MM.1S (cell line): ENCODE data around the gene ZFP64.

Experiments used
- EZH2 ChIP-seq: fragments of 300-600 bp; sonication (generic); optimal IDR thresholded peaks from 2 replicates; pipeline ENCODE3; 2017; ENCODE audit warnings: low read depth, mild to moderate bottlenecking, antibody characterized with exemption, low read length, mixed read lengths
- EZH2phosphoT487 ChIP-seq: fragments of 300-600 bp; sonication (generic); IDR thresholded peaks from 2 replicates; pipeline ENCODE4 v1.6.1; 2018; ENCODE audit warnings: antibody characterized with exemption, low read length
- TF ChIP-seq, protein P1 (sequence below): fragments of 300-600 bp; sonication (generic); IDR thresholded peaks from 2 replicates; pipeline ENCODE4 v1.5.1; 2016; ENCODE audit warnings: antibody characterized with exemption, low read length, mixed read lengths

DNA sequence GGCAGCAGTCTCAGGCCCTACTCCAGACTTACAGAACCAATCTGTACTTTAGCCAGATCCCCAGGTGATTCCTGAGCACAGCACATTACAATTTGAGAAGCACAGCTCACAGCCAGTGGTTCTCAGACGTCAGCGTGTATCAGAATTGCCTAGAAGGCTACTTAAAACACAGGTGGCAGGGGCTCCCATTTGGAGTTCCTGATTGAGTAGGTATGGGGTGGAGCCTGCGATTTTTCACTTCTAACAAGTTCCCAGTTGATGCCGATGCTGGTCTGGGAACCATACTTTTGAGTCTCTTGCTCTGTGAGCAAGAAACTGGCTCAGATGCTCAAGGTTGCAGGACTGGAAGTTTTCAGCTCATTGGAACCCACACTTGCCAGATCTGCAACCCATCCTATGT lies 89.5 kb downstream of the ZFP64 start:
- TF ChIP-seq, protein P1, sequence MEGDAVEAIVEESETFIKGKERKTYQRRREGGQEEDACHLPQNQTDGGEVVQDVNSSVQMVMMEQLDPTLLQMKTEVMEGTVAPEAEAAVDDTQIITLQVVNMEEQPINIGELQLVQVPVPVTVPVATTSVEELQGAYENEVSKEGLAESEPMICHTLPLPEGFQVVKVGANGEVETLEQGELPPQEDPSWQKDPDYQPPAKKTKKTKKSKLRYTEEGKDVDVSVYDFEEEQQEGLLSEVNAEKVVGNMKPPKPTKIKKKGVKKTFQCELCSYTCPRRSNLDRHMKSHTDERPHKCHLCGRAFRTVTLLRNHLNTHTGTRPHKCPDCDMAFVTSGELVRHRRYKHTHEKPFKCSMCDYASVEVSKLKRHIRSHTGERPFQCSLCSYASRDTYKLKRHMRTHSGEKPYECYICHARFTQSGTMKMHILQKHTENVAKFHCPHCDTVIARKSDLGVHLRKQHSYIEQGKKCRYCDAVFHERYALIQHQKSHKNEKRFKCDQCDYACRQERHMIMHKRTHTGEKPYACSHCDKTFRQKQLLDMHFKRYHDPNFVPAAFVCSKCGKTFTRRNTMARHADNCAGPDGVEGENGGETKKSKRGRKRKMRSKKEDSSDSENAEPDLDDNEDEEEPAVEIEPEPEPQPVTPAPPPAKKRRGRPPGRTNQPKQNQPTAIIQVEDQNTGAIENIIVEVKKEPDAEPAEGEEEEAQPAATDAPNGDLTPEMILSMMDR: no peak
- no peak for TF ChIP-seq EZH2phosphoT487
- TF ChIP-seq EZH2: no peak
